NCI-H1694 (cell line): Measurements from ENCODE around the gene OTUB1.
A peak's percentile ranks its signal among the peaks of the same experiment; 100 is the strongest.

ENCODE experiments used
- DNase-seq: peaks from one replicate; lab custom pipeline; 2025; lab: John Stamatoyannopoulos, UW

Gene OTUB1

DNA sequence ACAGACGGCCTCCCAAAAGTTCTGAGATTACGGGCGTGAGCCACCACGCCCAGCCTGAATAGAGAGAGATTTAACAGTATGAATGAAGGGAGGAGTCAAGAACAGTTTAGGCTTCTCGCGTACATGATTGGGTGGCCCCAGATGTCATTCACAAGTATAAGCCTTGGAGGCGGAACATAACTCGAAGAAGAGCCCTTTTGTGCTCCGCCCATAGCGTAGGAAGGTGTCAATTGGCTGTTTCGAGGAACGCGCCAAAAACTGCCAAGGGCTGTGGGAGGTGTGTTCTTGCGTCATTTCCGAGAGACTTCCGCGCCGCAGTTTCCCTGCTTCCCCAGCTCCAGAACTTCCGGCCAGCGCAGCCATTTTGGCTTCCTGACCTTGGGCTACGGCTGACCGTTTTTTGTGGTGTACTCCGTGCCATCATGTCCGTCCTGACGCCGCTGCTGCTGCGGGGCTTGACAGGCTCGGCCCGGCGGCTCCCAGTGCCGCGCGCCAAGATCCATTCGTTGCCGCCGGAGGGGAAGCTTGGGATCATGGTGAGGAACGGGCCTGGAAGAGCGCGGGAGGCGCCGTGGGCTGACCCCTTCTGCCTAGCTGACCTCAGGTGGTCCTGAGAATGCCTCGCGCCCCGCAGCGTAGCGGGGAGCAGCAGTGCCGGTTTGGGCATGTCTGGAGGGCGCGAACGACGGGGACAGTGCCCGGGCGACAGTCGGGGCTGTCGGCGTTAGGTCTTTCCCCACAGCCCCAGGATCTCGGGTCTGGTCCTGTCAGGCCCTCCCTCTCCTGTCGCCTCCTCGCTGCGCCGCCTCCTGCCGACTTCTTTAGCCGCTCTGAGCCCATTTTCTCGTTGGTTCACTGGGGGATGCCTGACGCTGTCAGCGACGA, 11.7 kb upstream of the OTUB1 start, which contains the start of gene COX8A:
Gene COX8A, plus strand, starts transcription at position 362 of the 885 bp plus-strand sequence. Its CDS starts 61 bp downstream, at position 423.
- peak; percentile 99 for DNase-seq

DNA sequence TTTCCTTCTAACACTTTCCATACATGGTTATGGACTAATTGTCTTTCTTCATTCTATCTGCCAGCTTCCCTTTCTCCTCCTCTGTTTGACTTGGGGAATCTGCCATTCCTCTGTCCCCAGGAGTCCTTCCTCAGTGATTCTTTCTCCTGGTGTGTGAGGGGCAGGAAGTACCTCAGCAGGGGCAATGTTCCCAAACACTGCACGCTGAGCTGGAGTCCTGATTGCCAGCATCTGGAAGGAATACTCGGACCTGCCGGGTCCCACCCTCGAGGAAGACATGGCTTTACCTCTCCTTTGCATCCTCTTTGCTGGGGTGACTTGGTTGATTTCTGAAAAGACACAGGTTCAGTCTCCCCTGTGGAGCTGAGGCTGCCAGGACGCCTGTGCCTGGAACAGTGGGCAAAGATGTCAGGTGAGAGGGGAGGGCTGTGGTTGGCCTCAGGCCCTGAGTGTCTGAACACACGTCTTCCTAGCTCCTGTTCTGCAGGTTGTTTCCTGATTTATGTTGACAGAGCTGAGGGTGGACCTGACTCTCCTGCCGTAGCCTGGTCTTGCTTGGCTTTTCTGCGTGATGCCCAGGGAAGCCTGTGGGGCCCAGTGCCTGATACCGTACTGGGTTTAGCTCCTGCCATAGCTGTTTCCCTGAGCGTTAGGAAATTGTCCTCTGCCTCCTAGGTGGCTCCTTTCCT, 7.5 kb upstream of the OTUB1 start:
- no peak for DNase-seq

DNA sequence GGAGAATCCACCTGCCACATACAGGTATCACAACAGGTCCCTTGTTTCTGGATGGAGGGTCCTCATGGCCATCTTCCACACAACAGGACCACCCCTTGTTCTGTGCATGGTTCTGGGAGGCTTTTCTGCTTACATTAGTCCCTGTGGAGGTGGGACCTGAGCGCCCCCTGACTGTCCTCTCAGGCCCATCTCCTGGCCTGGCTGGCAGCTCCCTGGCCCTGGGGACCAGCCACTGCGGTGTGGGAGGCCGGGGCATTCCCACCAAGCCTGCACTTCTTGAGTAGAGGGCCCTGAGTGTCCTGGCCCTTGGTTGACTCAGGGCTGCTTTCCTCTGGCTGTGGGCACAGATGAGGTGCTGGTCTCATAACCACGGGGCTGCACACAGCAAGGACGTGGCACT, 6.8 kb upstream of the OTUB1 start:
- DNase-seq = no peak

DNA sequence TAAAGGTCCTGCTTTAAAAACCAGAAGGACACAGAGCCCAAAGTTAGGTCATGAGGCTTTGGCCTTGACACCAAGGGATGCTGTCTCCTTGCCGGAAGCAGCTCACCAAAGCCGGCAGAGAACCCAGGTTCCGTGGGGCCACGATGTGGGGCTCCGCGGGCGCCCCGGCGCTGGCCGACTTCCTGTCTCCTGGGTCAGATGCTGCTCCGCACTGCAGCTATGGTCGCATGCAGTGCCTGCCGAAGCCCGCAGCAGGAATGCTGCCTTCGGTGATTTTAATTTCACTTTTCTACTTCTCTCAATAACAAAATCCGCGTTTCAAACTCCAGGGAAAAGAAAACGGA, 454 bp upstream of the OTUB1 start:
- no peak for DNase-seq

DNA sequence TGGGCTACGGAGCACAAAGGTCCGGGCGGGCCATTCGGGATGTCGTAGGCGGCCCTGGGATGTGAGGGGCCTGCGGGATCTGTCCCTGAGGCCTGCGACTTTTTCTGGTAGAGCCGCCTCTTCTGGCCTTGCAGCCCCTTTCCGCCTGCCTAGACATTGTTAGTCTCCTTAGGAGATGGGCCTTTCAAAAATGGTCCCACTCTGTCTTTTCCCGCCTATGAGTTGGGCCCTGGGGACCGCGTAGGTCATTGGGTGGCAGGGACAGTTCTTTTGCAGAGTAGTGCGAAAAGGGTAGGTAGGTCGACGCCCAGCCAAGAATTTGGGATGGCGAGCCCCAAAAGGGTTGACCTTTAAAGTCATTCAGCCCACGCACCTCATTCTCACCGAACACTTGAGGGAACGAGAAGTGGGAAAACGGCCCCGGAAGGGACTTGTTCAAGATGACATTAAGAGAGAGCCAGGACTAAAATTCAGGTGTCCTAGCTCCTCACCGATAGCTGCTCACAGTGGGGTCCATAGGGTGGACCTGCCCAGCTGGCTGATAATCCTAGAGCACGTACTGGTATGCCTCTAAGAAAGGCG, 785 bp downstream of the OTUB1 start:
- DNase-seq = no peak

DNA sequence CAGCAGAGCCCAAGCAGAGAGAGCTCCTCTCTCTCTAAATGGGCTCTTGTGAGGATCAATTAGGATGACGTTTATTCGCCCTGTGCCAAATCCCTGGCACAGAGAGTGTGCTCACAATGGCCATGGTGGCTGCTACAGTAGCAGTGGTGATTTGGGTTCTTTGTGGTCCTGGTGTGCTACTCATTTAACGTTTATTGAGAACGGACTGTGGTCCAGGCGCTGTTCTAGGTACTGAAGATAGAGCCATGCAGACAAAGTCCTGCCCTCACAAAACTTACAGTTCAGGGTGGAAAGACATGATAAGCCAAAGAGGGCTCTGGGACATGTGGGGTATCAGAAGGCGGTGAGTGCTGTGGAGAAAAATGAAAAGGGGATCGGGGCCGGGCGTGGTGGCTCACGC, 5.3 kb downstream of the OTUB1 start:
- no peak for DNase-seq

DNA sequence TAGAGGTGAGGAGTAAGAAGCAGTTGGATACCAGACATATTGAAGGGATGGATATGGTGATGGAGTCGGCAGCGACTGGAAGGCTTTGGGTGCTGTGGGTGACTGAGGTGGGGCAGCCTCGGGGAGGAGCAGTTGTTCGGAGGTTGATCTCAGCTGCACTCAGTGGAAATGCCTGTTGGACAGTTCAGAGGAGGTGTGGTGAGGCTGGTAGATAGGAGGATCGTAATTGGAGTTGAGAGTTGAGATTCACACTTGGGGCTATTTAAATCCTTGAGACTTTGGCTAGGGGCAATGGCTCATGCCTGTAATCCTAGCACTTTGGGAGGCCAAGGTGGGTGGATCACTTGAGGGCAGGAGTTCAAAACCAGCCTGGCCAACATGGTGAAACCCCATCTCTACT, 6.9 kb downstream of the OTUB1 start:
- no peak for DNase-seq

DNA sequence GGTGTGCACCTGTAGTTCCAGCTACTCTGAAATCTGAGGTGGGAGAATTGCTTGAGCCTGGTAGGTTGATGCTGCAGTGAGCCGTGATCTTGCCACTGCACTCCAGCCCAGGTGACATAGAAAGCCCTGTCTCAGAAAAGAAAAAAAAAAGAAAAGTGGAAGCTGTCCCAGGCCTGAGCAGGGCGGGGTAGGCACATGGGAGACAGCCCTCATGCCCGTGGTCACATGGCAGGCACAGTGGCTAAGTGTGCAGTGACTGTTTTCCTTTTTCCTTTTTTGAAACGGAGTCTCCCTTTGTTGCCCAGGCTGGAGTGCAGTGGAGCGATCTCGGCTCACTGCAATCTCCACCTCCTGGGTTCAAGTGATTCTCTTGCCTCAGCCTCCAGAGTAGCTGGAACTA, 7.8 kb downstream of the OTUB1 start:
- no peak for DNase-seq

DNA sequence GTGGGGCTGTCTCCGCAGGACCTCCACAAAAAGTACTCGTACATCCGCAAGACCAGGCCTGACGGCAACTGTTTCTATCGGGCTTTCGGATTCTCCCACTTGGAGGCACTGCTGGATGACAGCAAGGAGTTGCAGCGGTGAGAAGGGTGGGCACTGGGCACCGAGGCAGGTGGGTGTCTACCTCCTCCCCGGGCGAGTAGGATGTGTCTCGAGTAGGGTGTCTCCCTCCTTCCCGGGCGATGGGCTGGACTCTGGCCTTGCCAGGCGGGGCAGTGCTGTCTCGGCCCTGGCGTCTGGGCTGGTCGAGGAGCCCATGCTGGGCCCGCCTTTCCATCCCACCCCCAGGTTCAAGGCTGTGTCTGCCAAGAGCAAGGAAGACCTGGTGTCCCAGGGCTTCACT, 10.3 kb downstream of the OTUB1 start:
- no peak for DNase-seq

DNA sequence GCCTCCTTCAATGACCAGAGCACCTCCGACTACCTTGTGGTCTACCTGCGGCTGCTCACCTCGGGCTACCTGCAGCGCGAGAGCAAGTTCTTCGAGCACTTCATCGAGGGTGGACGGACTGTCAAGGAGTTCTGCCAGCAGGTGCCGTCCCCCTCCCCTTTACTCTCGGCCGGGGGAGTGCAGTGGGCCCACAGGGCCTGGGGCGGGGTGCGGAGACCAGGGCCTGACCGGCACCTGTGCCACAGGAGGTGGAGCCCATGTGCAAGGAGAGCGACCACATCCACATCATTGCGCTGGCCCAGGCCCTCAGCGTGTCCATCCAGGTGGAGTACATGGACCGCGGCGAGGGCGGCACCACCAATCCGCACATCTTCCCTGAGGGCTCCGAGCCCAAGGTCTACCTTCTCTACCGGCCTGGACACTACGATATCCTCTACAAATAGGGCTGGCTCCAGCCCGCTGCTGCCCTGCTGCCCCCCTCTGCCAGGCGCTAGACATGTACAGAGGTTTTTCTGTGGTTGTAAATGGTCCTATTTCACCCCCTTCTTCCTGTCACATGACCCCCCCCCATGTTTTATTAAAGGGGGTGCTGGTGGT, 11.0 kb downstream of the OTUB1 start:
- DNase-seq = no peak

DNA sequence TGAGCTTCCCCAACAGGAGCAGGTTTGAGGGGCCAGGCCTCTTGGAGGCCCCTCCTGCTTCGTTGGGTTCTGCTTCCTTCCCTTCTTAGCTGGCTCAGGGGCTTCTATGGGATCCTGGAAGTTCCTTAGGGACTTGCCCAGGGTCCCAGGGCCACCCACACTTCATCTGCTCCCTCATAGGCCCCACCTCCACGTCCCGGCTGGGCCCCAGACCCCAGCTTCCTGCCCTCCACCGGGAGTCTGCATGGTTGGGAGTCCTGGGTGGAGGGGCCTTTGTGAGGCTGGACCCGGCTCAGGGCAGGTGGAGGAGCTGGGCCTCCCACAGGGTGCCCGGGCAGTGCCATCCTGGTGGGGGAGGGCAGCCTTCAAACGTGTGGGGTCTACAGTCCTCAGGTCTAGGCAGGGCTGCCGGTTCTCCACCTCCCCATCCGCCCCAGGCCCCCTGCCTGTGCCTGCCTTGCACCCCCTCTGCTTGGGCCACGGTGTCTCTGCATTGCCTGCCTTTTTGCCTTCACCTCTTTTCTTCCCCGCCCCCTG, 11.6 kb downstream of the OTUB1 start:
- DNase-seq = no peak

DNA sequence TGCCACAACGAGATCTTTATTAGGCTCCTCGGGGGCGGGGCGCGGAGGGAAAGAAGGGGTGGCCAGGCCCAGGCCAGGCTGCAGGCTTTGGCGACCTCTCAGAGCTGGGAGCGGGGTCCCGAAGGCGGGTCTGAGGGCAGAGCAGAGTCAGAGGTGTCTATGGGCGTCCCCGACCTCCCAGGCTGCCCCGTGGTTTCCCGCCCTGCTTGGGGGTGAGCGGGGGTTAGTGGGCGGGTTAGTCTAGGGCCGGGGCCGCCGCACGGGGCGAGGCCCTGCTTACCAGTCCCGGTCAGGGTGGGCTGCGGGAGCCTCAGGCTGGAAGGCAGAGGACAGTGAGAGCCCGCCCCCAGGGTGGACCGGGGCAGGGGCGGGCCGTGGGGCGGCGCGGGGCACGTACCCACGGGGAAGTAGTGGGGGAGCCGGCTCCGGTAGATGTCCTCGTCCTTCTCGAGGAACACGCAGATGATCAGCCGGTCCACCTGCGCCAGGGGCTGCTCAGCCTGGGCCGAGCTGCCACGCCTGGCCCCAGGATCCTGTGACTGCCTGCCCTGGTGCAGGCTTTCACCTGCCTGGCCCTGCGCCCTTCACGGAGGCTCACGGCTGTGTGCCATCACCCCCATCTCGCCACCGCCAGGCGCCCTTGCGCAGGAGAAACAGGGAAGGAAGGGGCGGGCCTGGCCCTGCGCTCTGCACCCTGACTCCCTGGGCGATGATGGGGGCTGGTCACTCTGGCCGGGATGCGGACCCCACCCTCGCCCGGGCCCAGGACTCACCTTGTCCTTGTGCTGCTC, 12.5 kb downstream of the OTUB1 start:
- DNase-seq = no peak

DNA sequence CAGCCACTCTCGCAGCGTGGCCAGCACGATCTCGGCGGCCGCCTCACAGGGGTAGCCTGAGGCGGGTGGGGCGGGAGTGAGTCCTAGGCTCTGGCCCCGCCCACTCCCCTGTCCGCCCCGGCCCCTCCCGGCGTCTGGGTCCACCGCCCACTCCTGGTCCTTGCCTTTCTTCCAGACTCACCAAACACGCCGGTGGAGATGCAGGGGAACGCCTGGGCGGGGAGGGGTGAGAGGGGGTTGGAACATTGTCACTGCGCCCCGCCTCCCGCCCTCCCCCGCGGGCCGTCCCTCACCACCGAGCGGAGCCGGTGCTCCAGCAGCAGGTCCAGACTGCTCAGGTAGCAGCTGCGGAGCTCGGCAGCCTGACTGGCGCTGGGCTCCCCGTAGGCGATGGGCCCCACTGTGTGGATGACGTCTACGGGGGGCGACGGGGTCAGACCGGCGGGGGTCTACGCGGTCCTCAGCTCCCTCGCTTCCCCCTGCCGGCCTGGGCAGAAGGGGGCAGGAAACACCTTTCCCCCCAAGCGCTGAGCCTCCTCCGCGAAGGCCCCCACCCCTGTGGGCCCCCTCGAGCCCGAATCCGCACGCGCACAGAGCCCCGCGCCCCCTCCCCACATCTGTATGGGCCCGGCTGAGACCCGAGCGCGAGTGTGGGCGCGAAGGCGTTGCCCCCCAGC, 13.2 kb downstream of the OTUB1 start:
- peak; percentile 26 for DNase-seq

DNA sequence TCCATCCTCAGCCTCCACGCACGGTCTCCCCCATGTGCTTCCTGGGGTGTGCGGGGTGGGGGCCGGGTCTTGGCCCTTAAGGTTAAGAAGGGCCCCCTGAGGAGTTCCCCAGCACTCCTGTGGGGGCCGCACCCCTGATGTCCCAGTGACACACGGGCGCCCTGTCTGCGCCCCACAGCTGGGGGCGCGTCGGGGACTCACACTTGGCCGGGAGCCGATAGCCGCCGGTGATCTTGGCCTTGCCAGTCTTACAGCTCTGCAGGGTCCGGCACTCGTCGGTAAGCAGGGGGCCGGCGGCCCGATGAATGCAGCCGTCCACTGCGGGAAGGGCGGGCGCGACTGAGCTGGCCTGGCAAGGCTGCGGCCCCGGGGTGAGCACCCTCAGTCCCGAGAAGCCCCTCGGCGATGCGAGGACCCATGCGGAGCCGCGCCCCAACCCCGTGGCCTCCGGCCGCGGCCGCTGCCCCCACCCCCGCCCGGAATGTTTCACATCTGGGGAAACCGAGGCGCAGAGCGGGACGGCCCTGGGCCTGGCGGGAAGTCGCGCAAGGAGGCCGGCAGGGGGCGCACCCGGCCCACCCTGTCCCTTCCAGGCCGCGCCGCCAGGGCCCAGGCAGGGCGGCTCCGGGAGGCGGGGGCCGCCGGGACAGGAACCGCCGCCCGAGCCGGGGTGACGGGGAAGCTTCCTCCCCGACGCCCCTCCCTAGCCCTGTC, 13.9 kb downstream of the OTUB1 start:
- peak; percentile 27 for DNase-seq

DNA sequence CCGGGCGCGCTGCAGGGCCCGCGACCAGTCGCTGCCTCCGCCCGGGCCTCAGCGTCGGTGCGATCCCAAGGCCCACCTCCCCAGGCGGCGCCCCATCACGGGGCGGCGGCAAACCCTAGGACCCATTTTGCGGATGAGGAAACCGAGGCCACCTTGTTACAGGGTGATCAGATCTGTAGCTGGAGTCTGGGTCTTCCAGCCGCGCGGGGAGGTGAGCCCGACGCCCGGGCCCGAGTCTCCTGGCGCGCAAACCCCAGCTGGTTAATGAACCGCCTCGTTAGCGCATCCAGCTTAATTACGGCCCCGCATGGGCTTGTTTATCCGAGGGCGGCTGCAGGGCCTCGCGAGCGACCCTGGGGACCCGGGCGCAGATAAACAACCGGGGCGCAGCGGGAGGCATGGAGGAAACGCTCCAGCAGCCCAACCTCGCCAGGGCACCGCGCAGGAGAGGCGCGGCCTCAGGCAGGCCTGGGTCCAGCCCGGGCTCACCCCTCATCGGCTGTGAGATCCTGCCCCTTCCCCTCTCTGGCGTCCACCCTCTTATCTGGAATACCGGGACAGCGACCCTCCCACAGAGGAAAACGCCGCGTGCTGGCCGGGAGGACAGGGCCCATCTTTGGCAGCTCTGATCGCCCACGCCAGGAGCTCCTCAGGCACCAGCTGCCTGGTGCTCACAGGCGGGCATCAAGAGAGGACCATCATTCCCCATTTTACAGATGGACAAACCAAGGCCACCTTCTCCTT, 14.7 kb downstream of the OTUB1 start:
- no peak for DNase-seq

DNA sequence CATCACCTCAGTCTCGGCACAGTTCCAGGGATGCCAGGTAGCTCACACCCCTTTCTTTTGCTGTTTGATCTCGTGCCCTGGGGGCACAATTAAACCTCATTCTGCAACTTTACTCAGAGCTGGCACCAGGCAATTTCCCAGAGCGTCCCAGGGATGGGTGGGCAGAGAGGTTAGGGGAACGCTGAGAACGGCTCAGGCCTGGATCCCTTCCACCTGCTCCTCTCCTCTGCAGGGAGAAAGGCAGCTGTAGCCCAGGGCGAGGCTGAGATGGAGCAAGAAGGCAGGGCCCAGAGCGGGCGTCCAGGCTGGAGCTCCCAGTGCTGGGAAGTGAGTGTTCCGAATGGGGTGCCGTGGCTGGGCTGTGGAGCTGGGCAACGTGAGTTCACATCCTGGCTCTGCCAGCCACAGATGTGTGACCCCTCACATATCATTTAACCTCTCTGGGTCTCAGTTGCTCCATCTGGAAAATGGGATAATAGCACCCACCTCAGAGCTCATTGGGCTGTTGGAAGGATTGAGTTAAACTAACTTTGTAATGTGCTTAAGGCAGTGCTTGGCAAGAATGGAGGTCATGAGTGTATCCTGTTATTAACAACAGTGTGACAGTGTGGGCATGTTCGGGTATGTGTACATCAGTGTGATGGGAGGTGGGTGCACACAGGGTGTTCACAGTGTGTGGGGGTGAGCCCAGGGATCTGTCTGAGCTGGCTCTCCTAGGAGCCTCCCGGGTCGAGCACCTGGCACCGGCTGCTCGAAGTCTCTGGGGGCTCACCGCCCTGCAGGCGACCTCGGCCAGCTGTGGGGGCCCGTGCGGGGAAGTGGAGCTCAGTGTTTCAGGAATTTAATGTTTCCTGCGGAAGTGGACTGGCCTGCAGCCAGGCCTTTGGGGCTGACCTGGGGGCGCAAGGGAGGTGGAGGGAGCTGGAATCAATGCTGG, 15.5 kb downstream of the OTUB1 start:
- DNase-seq = no peak

DNA sequence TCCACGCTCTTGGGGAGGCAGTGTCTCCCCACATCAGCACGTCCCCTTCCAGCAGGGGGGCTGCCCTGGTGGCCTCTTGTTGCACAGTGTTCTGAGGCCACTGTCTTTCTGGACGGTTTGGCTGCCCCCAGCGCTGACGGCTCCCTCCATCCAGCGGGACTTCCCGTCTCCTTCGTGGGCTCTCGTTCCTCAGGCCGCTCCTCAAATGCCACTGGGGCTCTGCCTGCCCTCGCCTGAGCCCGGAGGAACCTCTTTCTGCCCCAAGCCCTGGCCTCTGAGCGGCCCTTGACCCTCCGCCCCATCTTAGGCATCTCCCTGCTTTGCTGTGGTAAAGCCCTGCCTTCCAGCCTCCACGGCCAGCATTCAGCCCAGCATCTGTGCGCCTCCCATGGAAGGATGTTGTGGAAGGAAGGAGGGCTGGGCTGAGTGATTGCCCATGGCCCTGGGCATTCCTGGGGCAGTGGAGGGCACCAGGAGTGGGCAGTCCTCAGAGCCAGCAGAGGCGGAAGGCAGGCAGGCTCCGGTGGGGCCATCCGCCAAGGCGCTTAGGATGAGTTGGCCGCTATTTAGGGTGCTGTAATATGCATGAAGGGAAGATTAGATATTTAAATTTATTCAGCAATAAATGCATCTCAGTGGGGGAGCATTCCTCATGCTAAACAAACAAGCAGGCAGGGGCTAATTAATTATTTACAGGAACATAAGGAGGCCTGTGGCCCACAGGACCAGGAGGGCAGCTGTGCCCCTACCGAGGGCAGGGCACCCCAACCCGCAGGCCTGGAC, 17.8 kb downstream of the OTUB1 start:
- no peak for DNase-seq

DNA sequence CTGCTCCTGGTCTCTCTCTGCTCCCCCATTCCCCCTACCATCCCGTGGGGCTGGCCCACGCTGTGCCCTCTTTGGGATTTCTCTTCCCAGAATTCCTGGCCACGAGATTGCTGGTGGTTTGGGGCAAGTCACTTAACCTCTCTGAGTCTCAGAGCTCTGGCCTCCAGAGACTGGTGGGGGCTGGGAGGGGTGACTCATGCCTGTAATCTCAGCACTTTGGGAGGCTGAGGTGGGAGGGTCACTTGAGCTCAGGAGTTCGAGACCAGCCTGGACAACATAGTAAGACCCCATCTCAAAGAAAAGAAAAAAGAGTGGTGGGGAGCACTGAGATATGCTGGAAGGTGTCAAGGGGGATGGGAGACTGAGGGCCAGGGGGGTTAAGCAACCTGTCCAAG, 18.3 kb downstream of the OTUB1 start:
- no peak for DNase-seq
